H1 (cell line): ENCODE measurements around the gene FAM107A. TPM values are rescaled to one million over a fixed set of nuclear protein-coding genes. Genes with fewer than 3 reads are reported as not detected.

Experiments used
- CTCF ChIA-PET: fragments of 300-600 bp; sonication (Branson Sonifier 250); formaldehyde crosslinking; loops from one replicate; lab custom pipeline; 2021; ENCODE audit not compliant: partially characterized antibody; lab: Charles Lee
- POLR2A ChIA-PET: fragments of 300-600 bp; sonication (Branson Sonifier 250); formaldehyde crosslinking; loops from one replicate; lab custom pipeline; 2021; ENCODE audit warnings: inconsistent platforms; ENCODE audit not compliant: partially characterized antibody; lab: Charles Lee
- DNase-seq, 2 experiments: peaks; one replicate each; pipeline versions ENCODE4 v3.0.0 to v3.0.0-alpha.2; 2010 to 2022; ENCODE audit warnings: low spot score in 2 of 2, low read depth in 1 of 2, mixed read lengths in 1 of 2
- FAIRE-seq: peaks from 2 replicates; lab custom pipeline; 2011; peaks lifted over from hg19 to GRCh38; lab: Jason Lieb, UNC
- H2AFZ ChIP-seq: 2 replicates; pipeline ENCODE4 v1.8.1; 2012; ENCODE audit warnings: low read length, inconsistent platforms
- H2AK5ac ChIP-seq: 2 replicates; pipeline ENCODE4 v1.6.1; 2013; ENCODE audit warnings: low read depth, low read length
- H2BK120ac ChIP-seq: replicated peaks from 2 replicates; pipeline ENCODE3; 2013; ENCODE audit warnings: low read depth, low read length, inconsistent platforms
- H2BK12ac ChIP-seq: 2 replicates; pipeline ENCODE4 v1.6.1; 2013; ENCODE audit warnings: low read depth, low read length
- H2BK15ac ChIP-seq: 2 replicates; pipeline ENCODE4 v1.6.1; 2013; ENCODE audit warnings: low read length
- H2BK20ac ChIP-seq: 2 replicates; pipeline ENCODE4 v1.6.1; 2013; ENCODE audit warnings: low read length
- H2BK5ac ChIP-seq: 2 replicates; pipeline ENCODE4 v1.6.1; 2013; ENCODE audit warnings: low read depth, low read length
- H3K14ac ChIP-seq: 2 replicates; pipeline ENCODE4 v1.6.1; 2013; ENCODE audit warnings: inconsistent platforms; ENCODE audit not compliant: insufficient read length
- H3K18ac ChIP-seq: 2 replicates; pipeline ENCODE4 v1.6.1; 2013; ENCODE audit warnings: low read length; ENCODE audit errors: extremely low read depth
- H3K23ac ChIP-seq: 2 replicates; pipeline ENCODE4 v1.6.1; 2013; ENCODE audit warnings: inconsistent platforms; ENCODE audit not compliant: insufficient read length
- H3K23me2 ChIP-seq: 2 replicates; pipeline ENCODE4 v1.6.1; 2013; ENCODE audit warnings: low read depth, low read length
- H3K27ac ChIP-seq: 2 replicates; pipeline ENCODE4 v1.6.1; 2011; ENCODE audit warnings: low read depth, low read length, inconsistent platforms
- H3K27me3 ChIP-seq, 4 experiments: replicated peaks in 1 of 4; 1 replicate in 1 of 4; 2 replicates in 3 of 4; pipeline versions ENCODE4 v1.6.1 to v1.8.1; 2011 to 2013; ENCODE audit warnings: low read length in 3 of 4, mild to moderate bottlenecking in 3 of 4, inconsistent platforms in 2 of 4, mixed read lengths in 2 of 4, moderate library complexity in 1 of 4; ENCODE audit not compliant: control insufficient read depth in 3 of 4, insufficient read depth in 3 of 4; ENCODE audit errors: extremely low read depth in 1 of 4
- H3K36me3 ChIP-seq, 4 experiments: 2 replicates each; pipeline versions ENCODE4 v1.6.1 to v1.8.1; 2011 to 2013; ENCODE audit warnings: mild to moderate bottlenecking in 4 of 4, low read length in 3 of 4, moderate library complexity in 2 of 4, control low read depth in 1 of 4, inconsistent platforms in 1 of 4; ENCODE audit not compliant: insufficient read depth in 4 of 4, control insufficient read depth in 2 of 4
- H3K4ac ChIP-seq: replicated peaks from 2 replicates; pipeline ENCODE3; 2013; ENCODE audit warnings: low read length, low read depth, mixed read lengths, inconsistent platforms; ENCODE audit not compliant: insufficient read length
- H3K4me1 ChIP-seq, 4 experiments: replicated peaks in 1 of 4; 1 replicate in 1 of 4; 2 replicates in 3 of 4; pipeline versions ENCODE4 v1.6.1 to v1.8.1; 2011 to 2013; ENCODE audit warnings: low read length in 3 of 4, inconsistent platforms in 2 of 4, mixed read lengths in 1 of 4; ENCODE audit not compliant: insufficient read depth in 4 of 4, control insufficient read depth in 3 of 4
- H3K4me2 ChIP-seq, 2 experiments: 2 replicates each; pipeline versions ENCODE4 v1.6.1 to v1.8.1; 2011 to 2013; ENCODE audit warnings: low read depth in 2 of 2, low read length in 2 of 2, control low read depth in 1 of 2, inconsistent platforms in 1 of 2, mild to moderate bottlenecking in 1 of 2; ENCODE audit not compliant: insufficient read depth in 1 of 2
- H3K4me3 ChIP-seq, 4 experiments: fragments of 200-600, 300-600 bp in 1 of 4; sonication (generic), shearing (Covaris generic), sonication (Bioruptor Twin) in 1 of 4; 2 replicates each; pipeline versions ENCODE4 v1.5.1 to v1.8.1; 2011 to 2016; ENCODE audit warnings: low read length in 4 of 4, low read depth in 3 of 4, control low read depth in 2 of 4, inconsistent platforms in 2 of 4, mild to moderate bottlenecking in 2 of 4, mixed read lengths in 1 of 4, moderate library complexity in 1 of 4; ENCODE audit not compliant: insufficient read depth in 2 of 4; ENCODE audit errors: extremely low read depth in 1 of 4
- H3K56ac ChIP-seq: replicated peaks from 2 replicates; pipeline ENCODE3; 2013; ENCODE audit warnings: low read depth, mild to moderate bottlenecking, mixed read lengths, low read length, inconsistent platforms; ENCODE audit not compliant: insufficient read length
- H3K79me1 ChIP-seq: 2 replicates; pipeline ENCODE4 v1.6.1; 2013; ENCODE audit warnings: low read depth, low read length, control low read depth
- H3K79me2 ChIP-seq, 2 experiments: 2 replicates each; pipeline versions ENCODE4 v1.6.1 to v1.8.1; 2012 to 2013; ENCODE audit warnings: low read length in 2 of 2, mild to moderate bottlenecking in 2 of 2, inconsistent platforms in 1 of 2; ENCODE audit not compliant: insufficient read depth in 2 of 2, control insufficient read depth in 1 of 2
- H3K9ac ChIP-seq, 4 experiments: replicated peaks in 1 of 4; 1 replicate in 1 of 4; 2 replicates in 3 of 4; pipeline versions ENCODE4 v1.6.1 to v1.8.1; 2011 to 2013; ENCODE audit warnings: low read depth in 3 of 4, low read length in 3 of 4, control low read depth in 2 of 4, mild to moderate bottlenecking in 2 of 4, moderate library complexity in 2 of 4, inconsistent platforms in 1 of 4; ENCODE audit errors: extremely low read depth in 1 of 4
- H3K9me3 ChIP-seq, 2 experiments: 2 replicates each; pipeline versions ENCODE4 v1.6.1 to v1.8.1; 2012 to 2013; ENCODE audit warnings: mild to moderate bottlenecking in 2 of 2, moderate library complexity in 2 of 2, control low read depth in 1 of 2, inconsistent platforms in 1 of 2, low read depth in 1 of 2, low read length in 1 of 2, mixed read lengths in 1 of 2; ENCODE audit not compliant: insufficient read depth in 2 of 2
- H4K20me1 ChIP-seq, 2 experiments: replicated peaks in 1 of 2; 2 replicates each; pipeline versions ENCODE3 to v1.8.1; 2011 to 2013; ENCODE audit warnings: inconsistent platforms in 2 of 2, low read length in 2 of 2, mild to moderate bottlenecking in 1 of 2; ENCODE audit not compliant: insufficient read depth in 2 of 2, control insufficient read depth in 1 of 2
- H4K5ac ChIP-seq: 2 replicates; pipeline ENCODE4 v1.6.1; 2013; ENCODE audit warnings: low read length, low read depth, mixed read lengths, inconsistent platforms; ENCODE audit not compliant: insufficient read length
- H4K8ac ChIP-seq: 2 replicates; pipeline ENCODE4 v1.8.0; 2013; ENCODE audit warnings: mild to moderate bottlenecking, moderate library complexity, low read length, inconsistent platforms; ENCODE audit not compliant: insufficient read depth; ENCODE audit errors: extremely low read depth
- H4K91ac ChIP-seq: replicated peaks from 2 replicates; pipeline ENCODE3; 2013; ENCODE audit warnings: low read length, mixed read lengths, inconsistent platforms; ENCODE audit not compliant: insufficient read length
- ATF2 ChIP-seq: IDR thresholded peaks from 2 replicates; pipeline ENCODE4 v1.6.1; 2012; ENCODE audit warnings: low read length, inconsistent platforms
- CBX5 ChIP-seq: fragments of 300-800, 300-1000 bp; sonication (generic); IDR thresholded peaks from 2 replicates; pipeline ENCODE4 v1.7.1; 2016; ENCODE audit warnings: antibody characterized with exemption, low read length, low read depth
- CHD1 ChIP-seq: IDR thresholded peaks from 2 replicates; pipeline ENCODE4 v1.6.1; 2012; ENCODE audit warnings: low read depth, low read length, improper control_type of control experiment
- CREB1 ChIP-seq: IDR thresholded peaks from 2 replicates; pipeline ENCODE4 v1.6.1; 2012; ENCODE audit warnings: inconsistent platforms
- CTBP2 ChIP-seq: IDR thresholded peaks from 2 replicates; pipeline ENCODE4 v1.7.0; 2011; ENCODE audit warnings: borderline replicate concordance, mild to moderate bottlenecking, moderate library complexity, mixed read lengths, low read length; ENCODE audit not compliant: insufficient read depth, insufficient read length
- RAD21 ChIP-seq, 2 experiments: IDR thresholded peaks in 1 of 2; conservative IDR thresholded peaks in 1 of 2; 2 replicates each; pipeline ENCODE4 v1.6.1; 2011; ENCODE audit warnings: low read depth in 2 of 2, low read length in 2 of 2, improper control_type of control experiment in 1 of 2, inconsistent platforms in 1 of 2, mild to moderate bottlenecking in 1 of 2, moderate library complexity in 1 of 2
- SIN3A ChIP-seq, 2 experiments: IDR thresholded peaks in 1 of 2; conservative IDR thresholded peaks in 1 of 2; 2 replicates each; pipeline ENCODE4 v1.6.1; 2011 to 2012; ENCODE audit warnings: low read length in 2 of 2, improper control_type of control experiment in 1 of 2, low read depth in 1 of 2, mild to moderate bottlenecking in 1 of 2
- SRF ChIP-seq: IDR thresholded peaks from 2 replicates; pipeline ENCODE4 v1.6.1; 2011; ENCODE audit warnings: mild to moderate bottlenecking, low read depth, low read length, moderate library complexity
- TAF1 ChIP-seq: IDR thresholded peaks from 2 replicates; pipeline ENCODE4 v1.6.1; 2011; ENCODE audit warnings: mild to moderate bottlenecking, low read depth, low read length
- ZNF274 ChIP-seq: IDR thresholded peaks from 2 replicates; pipeline ENCODE4 v1.7.0; 2012; ENCODE audit warnings: low read length, borderline replicate concordance; ENCODE audit errors: extremely low read depth
- WGBS, 2 experiments: shearing (Covaris generic) in 1 of 2; methylation state at CpG; one replicate each; pipeline versions ENCODE4 v1.1.6 to v1.1.7; 2013 to 2015; ENCODE audit warnings: low lambda C conversion rate in 2 of 2, mixed read lengths in 2 of 2, inconsistent platforms in 1 of 2, low coverage in 1 of 2, missing lambda C conversion rate in 1 of 2; ENCODE audit not compliant: insufficient replicate concordance in 2 of 2, insufficient coverage in 1 of 2, insufficient read length in 1 of 2; ENCODE audit errors: extremely low coverage in 1 of 2, missing lambda C conversion rate in 1 of 2; 5-methylcytosine and 5-hydroxymethylcytosine counted together
- polyA plus RNA-seq, 7 experiments: library from polyadenylated mRNA; depleted of rRNA in 3 of 7; stranded (reverse) in 5 of 7; unstranded in 2 of 7; fragments of >200 nt in 5 of 7; fragments of 200-250 nt in 2 of 7; gene quantifications; 1 replicate in 5 of 7; 2 replicates in 1 of 7; 4 replicates in 1 of 7; pipeline versions ENCODE4 v1.2.1 to v1.2.3, GENCODE V29; 2011 to 2013; ENCODE audit warnings: missing spikeins in 2 of 7, mixed read lengths in 2 of 7
- total RNA-seq: library from RNA; stranded (reverse); fragmentation: NEBNext Ultra II Directional; extraction: Animal tissue kit (Norgen Biotek cat#: 25700); gene quantifications from 2 replicates; pipeline ENCODE4 v1.2.1, GENCODE V29; 2021

The FAM107A gene
- total and polyA plus RNA-seq, 2 of the 8 experiments (the other 6 are each of a cell fraction or from before 2014, with no cell fraction given) = 0.51 to 0.65 TPM

- Histone ChIP-seq H4K20me1 (no peaks in the 10 kb centered on the region), H3K9me3 (no peaks in the 10 kb centered on the region), H3K4ac (no peak overlapping the region), H3K79me2 (no peaks in the 10 kb centered on the region), H3K14ac (no peak overlapping the region), H3K23ac (no peak overlapping the region), H3K79me1 (no peaks in the 10 kb centered on the region), H2AK5ac (no peak overlapping the region), H3K18ac (no peak overlapping the region), H3K27me3 (no peaks in the 10 kb centered on the region), H2BK5ac (no peak overlapping the region), H2AFZ (no peak overlapping the region), H4K5ac (no peak overlapping the region), H3K4me2 (no peak overlapping the region), H3K9ac (no peak overlapping the region), H3K4me1 (peaks cover 0 to 4% (median 0%) of the 10 kb centered on the region in 4 experiments; a peak in 1 of 7 replicates), H3K4me3 (no peak overlapping the region), H2BK12ac (no peak overlapping the region), H4K91ac (no peak overlapping the region), H3K23me2 (peaks cover 3% of the 10 kb centered on the region; the same call in 1 of the 2 replicates), H3K36me3 (no peaks in the 10 kb centered on the region), H2BK15ac (no peak overlapping the region), H2BK120ac (no peak overlapping the region), H3K27ac (no peak overlapping the region), H3K56ac (no peak overlapping the region), H2BK20ac (no peak overlapping the region), H4K8ac (no peak overlapping the region; the same call in 1 of the 2 replicates)
- 88% methylated on average over 6 of the region's 6 CpGs; no CpG with 5 or more reads in 1 of the 2 experiments for WGBS, 2 experiments
- ChIA-PET CTCF (interaction anchor here (1.0 to 4.6 kb wide), 10 partner anchors 9 to 60 kb away, joined by 3 to 62 read pairs (median 5); partner anchors contain the start of gene FAM107A), POLR2A (interaction anchor here (1.0 kb wide), 1 partner anchor 11 kb away, joined by 3 read pairs; no protein-coding TSS in a partner anchor)
- no peak for FAIRE-seq
- DNase-seq = no peak
- no peak for TF ChIP-seq CHD1
- no peak for TF ChIP-seq TAF1
- no peak for TF ChIP-seq CTBP2
- TF ChIP-seq SRF = no peak
- TF ChIP-seq ZNF274 = no peak
- no peak for TF ChIP-seq SIN3A (conservative IDR thresholded peaks at IDR 0.05 in 1 of 2, IDR thresholded peaks at IDR 0.05 in 1 of 2; ENCODE audit: low read depth in 1 of 2, low read length in 2 of 2)
- no peak for TF ChIP-seq CREB1
- no peak for TF ChIP-seq RAD21 (IDR thresholded peaks at IDR 0.05 in 1 of 2, conservative IDR thresholded peaks at IDR 0.05 in 1 of 2; ENCODE audit: low read depth in 2 of 2, low read length in 2 of 2)
- no peak for TF ChIP-seq ATF2
- no peak for TF ChIP-seq CBX5
Measured at GRCh38 chr3:58621086-58621830, 44.1 kb upstream of the FAM107A start.
